Measurements from ENCODE around the gene ZNF524. TPM values are rescaled to one million over a fixed set of nuclear protein-coding genes. Genes with fewer than 3 reads are reported as not detected.

Gene ZNF524
- total RNA-seq, 2 experiments from 2014 or later, result 9.2 to 21.6 TPM

- Histone ChIP-seq H3K9me2 (ENCODE audit: insufficient read depth, low read length) (no peaks in the 10 kb centered on the region), H3K27ac (ENCODE audit: low read depth, low read length, poor library complexity, severe bottlenecking) (peak within 1 kb of the TSS; percentile 94), H3K4me2 (ENCODE audit: low read length) (peak within 1 kb of the TSS; percentile 100), H3K4me1 (ENCODE audit: insufficient read depth, low read length, poor library complexity, severe bottlenecking) (peaks cover 32% of the 10 kb centered on the region), H4K20me1 (ENCODE audit: insufficient read depth, low read length) (no peaks in the 10 kb centered on the region), H3K4me3 (ENCODE audit: low read depth, low read length, poor library complexity, severe bottlenecking) (peak within 1 kb of the TSS; percentile 74), H3K79me2 (ENCODE audit: insufficient read depth, low read depth, low read length) (no peaks in the 10 kb centered on the region), H2AFZ (ENCODE audit: low read length) (peak within 1 kb of the TSS; percentile 66), H3K36me3 (ENCODE audit: insufficient read depth, low read length) (peaks cover 24% of the 10 kb centered on the region), H3K9me3 (ENCODE audit: low read length) (no peaks in the 10 kb centered on the region)
- intact Hi-C loops (cut with micrococcal nuclease; ENCODE audit: unreplicated experiment), result loop anchor here (1.0 to 2.0 kb wide), 2 partner anchors 19 to 44 kb away; partner anchors contain the start of genes ZNF579 and ZNF581
- CTCF ChIA-PET (ENCODE audit: unreplicated experiment), result no interaction called here
- BruUV-seq (replicated peaks), result no TSS peak
- TF ChIP-seq CTCF (conservative IDR thresholded peaks at IDR 0.05; ENCODE audit: low read length) (no peak), EZH2phosphoT487 (IDR thresholded peaks at IDR 0.05; ENCODE audit: borderline replicate concordance, low read depth, low read length) (no peak)
- DNase-seq (ENCODE audit: low spot score), result peak; percentile 98
- POLR2A ChIA-PET, result interaction anchor here (0.8 to 1.6 kb wide), 4 partner anchors 12 to 48 kb away, joined by 3 to 15 read pairs (median 6); partner anchors contain the start of gene ZNF784
Measured at GRCh38 chr19:55599468-55599841, 633 bp upstream of the ZNF524 start, which contains the start of gene FIZ1. Gene FIZ1 (minus strand): TSS chr19:55599517. CDS start chr19:55597865, 1,652 bp downstream.

GRCh38 chr19:55600662-55601028 lies 557 bp downstream of the ZNF524 start:
- H2AFZ ChIP-seq (ENCODE audit: low read length), result peak overlapping the region; percentile 48; the same call in 1 of the 2 replicates
- H3K9me2 ChIP-seq (ENCODE audit: insufficient read depth, low read length), result no peaks in the 10 kb centered on the region
- peak overlapping the region; percentile 100 for H3K4me2 ChIP-seq (ENCODE audit: low read length)
- H3K4me1 ChIP-seq (ENCODE audit: insufficient read depth, low read length, poor library complexity, severe bottlenecking), result peaks cover 36% of the 10 kb centered on the region
- no peaks in the 10 kb centered on the region for H3K9me3 ChIP-seq (ENCODE audit: low read length)
- TF ChIP-seq CTCF (conservative IDR thresholded peaks at IDR 0.05; ENCODE audit: low read length) (no peak), EZH2phosphoT487 (IDR thresholded peaks at IDR 0.05; ENCODE audit: borderline replicate concordance, low read depth, low read length) (no peak)
- CTCF ChIA-PET (ENCODE audit: unreplicated experiment), result interaction anchor here (0.6 kb wide), 1 partner anchor 231 kb away, joined by 7 read pairs; no protein-coding TSS in a partner anchor
- BruUV-seq (replicated peaks), result no TSS peak
- H3K79me2 ChIP-seq (ENCODE audit: insufficient read depth, low read depth, low read length), result no peaks in the 10 kb centered on the region
- no peak for DNase-seq (ENCODE audit: low spot score)
- H3K4me3 ChIP-seq (ENCODE audit: low read depth, low read length, poor library complexity, severe bottlenecking), result peak overlapping the region; percentile 74
- H3K27ac ChIP-seq (ENCODE audit: low read depth, low read length, poor library complexity, severe bottlenecking), result peak overlapping the region; percentile 94
- peaks cover 13% of the 10 kb centered on the region for H3K36me3 ChIP-seq (ENCODE audit: insufficient read depth, low read length)
- POLR2A ChIA-PET, result no interaction called here
- intact Hi-C loops (cut with micrococcal nuclease; ENCODE audit: unreplicated experiment), result no loop called here
- no peaks in the 10 kb centered on the region for H4K20me1 ChIP-seq (ENCODE audit: insufficient read depth, low read length)

GRCh38 chr19:55601084-55601483 lies 996 bp downstream of the ZNF524 start:
- H2AFZ ChIP-seq (ENCODE audit: low read length), result peak overlapping the region; percentile 48; the same call in 1 of the 2 replicates
- H3K27ac ChIP-seq (ENCODE audit: low read depth, low read length, poor library complexity, severe bottlenecking), result peak overlapping the region; percentile 94
- TSS peak; percentile 57 for BruUV-seq (replicated peaks)

More at GRCh38 chr19:55601084-55601483, 996 bp downstream of the ZNF524 start:
- Histone ChIP-seq H3K4me2 (ENCODE audit: low read length) (peak overlapping the region; percentile 100), H3K4me1 (ENCODE audit: insufficient read depth, low read length, poor library complexity, severe bottlenecking) (peaks cover 36% of the 10 kb centered on the region), H3K4me3 (ENCODE audit: low read depth, low read length, poor library complexity, severe bottlenecking) (peak overlapping the region; percentile 74), H3K9me2 (ENCODE audit: insufficient read depth, low read length) (no peaks in the 10 kb centered on the region), H3K79me2 (ENCODE audit: insufficient read depth, low read depth, low read length) (no peaks in the 10 kb centered on the region), H3K9me3 (ENCODE audit: low read length) (no peaks in the 10 kb centered on the region), H4K20me1 (ENCODE audit: insufficient read depth, low read length) (no peaks in the 10 kb centered on the region), H3K36me3 (ENCODE audit: insufficient read depth, low read length) (peaks cover 8% of the 10 kb centered on the region)
- intact Hi-C loops (cut with micrococcal nuclease; ENCODE audit: unreplicated experiment), result no loop called here
- peak; percentile 27 for DNase-seq (ENCODE audit: low spot score)
- no peak for TF ChIP-seq EZH2phosphoT487 (IDR thresholded peaks at IDR 0.05; ENCODE audit: borderline replicate concordance, low read depth, low read length)
- TF ChIP-seq CTCF (conservative IDR thresholded peaks at IDR 0.05; ENCODE audit: low read length), result no peak
- ChIA-PET POLR2A (no interaction called here), CTCF (ENCODE audit: unreplicated experiment) (no interaction called here)

Measured in OCI-LY7 (cell line).